Large intestine (tissue), 3 donors: Measurements from ENCODE around the gene RPS25. TPM values are rescaled to one million over a fixed set of nuclear protein-coding genes. Genes with fewer than 3 reads are reported as not detected.
"Not testable (repeated sequence)": the region's sequence is repeated elsewhere in the genome, so short reads cannot be mapped to it uniquely, and the experiment has no call there.

Experiments used
- DNase-seq, 2 donors: peaks; one replicate each; pipeline versions ENCODE4 v3.0.0 to v3.0.0-alpha.2; 2013
- H3K27ac ChIP-seq: one replicate; pipeline ENCODE4 v1.5.1; 2013; ENCODE audit warnings: low read length
- H3K27me3 ChIP-seq: 2 replicates; pipeline ENCODE4 v1.6.1; 2013; ENCODE audit warnings: low read length; ENCODE audit not compliant: control insufficient read depth, insufficient read depth
- H3K36me3 ChIP-seq: 2 replicates; pipeline ENCODE4 v1.6.1; 2013; ENCODE audit warnings: low read length; ENCODE audit not compliant: control insufficient read depth, insufficient read depth
- H3K4me1 ChIP-seq: one replicate; pipeline ENCODE4 v1.6.1; 2013; ENCODE audit warnings: low read length; ENCODE audit not compliant: control insufficient read depth, insufficient read depth
- H3K4me3 ChIP-seq: one replicate; pipeline ENCODE4 v1.5.1; 2013; ENCODE audit warnings: low read length
- H3K9me3 ChIP-seq: one replicate; pipeline ENCODE4 v1.6.1; 2013; ENCODE audit warnings: mild to moderate bottlenecking, low read depth, low read length, moderate library complexity; ENCODE audit not compliant: control insufficient read depth
- WGBS: methylation state at CpG from one replicate; pipeline ENCODE4 v1.1.5; 2013; ENCODE audit warnings: low lambda C conversion rate; ENCODE audit not compliant: insufficient coverage; 5-methylcytosine and 5-hydroxymethylcytosine counted together
- polyA plus RNA-seq: library from polyadenylated mRNA; unstranded; fragments of 120-200 nt; gene quantifications from one replicate; pipeline ENCODE4 v1.2.1, GENCODE V29; 2013

Gene RPS25
- polyA plus RNA-seq, 1 donor: 1,295 TPM

- Histone ChIP-seq H3K9me3 (peaks cover 3% of the 10 kb centered on the region), H3K4me3 (no peak overlapping the region), H3K27ac (no peak overlapping the region), H3K4me1 (peaks cover 18% of the 10 kb centered on the region), H3K27me3 (peaks cover 7% of the 10 kb centered on the region), H3K36me3 (no peaks in the 10 kb centered on the region)
- whole genome bisulfite sequencing: no CpG with 5 or more reads among the region's 15 CpGs
- no peak for DNase-seq
Measured at GRCh38 chr11:118975771-118976709, 42.1 kb downstream of the RPS25 start.

DNA sequence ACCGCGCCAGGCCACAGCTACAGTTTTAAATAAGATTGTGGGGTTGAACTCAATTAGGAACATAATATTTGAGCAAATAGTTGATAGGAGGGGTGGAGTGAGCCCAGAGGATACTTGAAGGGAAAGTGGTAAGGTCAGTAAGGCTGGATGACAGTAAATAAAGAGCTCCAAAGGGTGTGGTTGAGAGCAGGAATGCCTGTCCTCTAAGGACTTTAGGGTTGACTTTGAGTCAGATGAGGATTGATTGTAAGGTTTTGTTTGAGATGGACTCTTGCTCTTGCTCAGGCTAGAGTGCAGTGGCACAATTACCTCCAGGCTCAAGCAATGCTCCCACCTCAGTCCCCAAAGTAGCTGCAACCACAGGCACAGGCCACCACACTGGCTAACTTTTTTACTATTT is 44.2 kb downstream of the RPS25 start:
- no peak overlapping the region for H3K27ac ChIP-seq
- H3K4me3 ChIP-seq: no peak overlapping the region
- no peak for DNase-seq
- H3K36me3 ChIP-seq: no peaks in the 10 kb centered on the region
- no CpG with 5 or more reads among the region's 2 CpGs for WGBS
- H3K4me1 ChIP-seq: peaks cover under 1% of the 10 kb centered on the region
- H3K27me3 ChIP-seq: peaks cover 11% of the 10 kb centered on the region
- peaks cover 3% of the 10 kb centered on the region for H3K9me3 ChIP-seq

- no CpG with 5 or more reads among the region's 33 CpGs for WGBS
- H3K4me1 ChIP-seq: no peaks in the 10 kb centered on the region
- H3K4me3 ChIP-seq: no peak within 1 kb of the TSS
- no peaks in the 10 kb centered on the region for H3K36me3 ChIP-seq
- no peak within 1 kb of the TSS for H3K27ac ChIP-seq
- H3K9me3 ChIP-seq: peaks cover 3% of the 10 kb centered on the region
- DNase-seq: no peak
- H3K27me3 ChIP-seq: peaks cover 11% of the 10 kb centered on the region
Measured at GRCh38 chr11:118971646-118972045, 46.5 kb downstream of the RPS25 start, which contains the start of gene FOXR1. TSS of gene FOXR1 (plus strand) at chr11:118971761. CDS start at chr11:118971932, 171 bp downstream.

- H3K4me1 ChIP-seq, H3K4me3 ChIP-seq, H3K36me3 ChIP-seq, H3K27ac ChIP-seq, DNase-seq, H3K9me3 ChIP-seq: not testable (repeated sequence)
- peaks cover 11% of the 10 kb centered on the region for H3K27me3 ChIP-seq
- WGBS: no CpG with 5 or more reads among the region's 2 CpGs
Measured at GRCh38 chr11:118969508-118969907, 48.6 kb downstream of the RPS25 start.

Other genes starting within 250 kb of the RPS25 start
- gene DDX6, start 227.2 kb downstream of the RPS25 start, polyA plus RNA-seq: 71.9 TPM
- gene CXCR5, start 134.5 kb downstream of the RPS25 start, polyA plus RNA-seq: 0.07 TPM
- 28.4 TPM for gene BCL9L, start 92.4 kb downstream of the RPS25 start, polyA plus RNA-seq
- 0.10 TPM for gene UPK2, start 62.0 kb downstream of the RPS25 start, polyA plus RNA-seq
- gene FOXR1, start 46.6 kb downstream of the RPS25 start, polyA plus RNA-seq: 0.04 TPM
- 35.0 TPM for gene CENATAC, start 20.2 kb downstream of the RPS25 start, polyA plus RNA-seq
- gene TRAPPC4, start 423 bp upstream of the RPS25 start, polyA plus RNA-seq: 87.9 TPM
- gene SLC37A4, start 12.5 kb upstream of the RPS25 start, polyA plus RNA-seq: 192 TPM
- 83.1 TPM for gene HYOU1, start 38.9 kb upstream of the RPS25 start, polyA plus RNA-seq
- 50.4 TPM for gene VPS11, start 49.5 kb upstream of the RPS25 start, polyA plus RNA-seq
- 25.3 TPM for gene HMBS, start 66.5 kb upstream of the RPS25 start, polyA plus RNA-seq
- gene DPAGT1, start 83.5 kb upstream of the RPS25 start, polyA plus RNA-seq: 51.1 TPM
- 18.1 TPM for gene C2CD2L, start 89.0 kb upstream of the RPS25 start, polyA plus RNA-seq
- 40.2 TPM for gene HINFP, start 103.2 kb upstream of the RPS25 start, polyA plus RNA-seq
- 1.2 TPM for gene ABCG4, start 130.7 kb upstream of the RPS25 start, polyA plus RNA-seq
- gene NLRX1, start 150.4 kb upstream of the RPS25 start, polyA plus RNA-seq: 10.4 TPM
- 64.1 TPM for gene NHERF4, start 167.1 kb upstream of the RPS25 start, polyA plus RNA-seq
- gene CBL, start 188.0 kb upstream of the RPS25 start, polyA plus RNA-seq: 12.7 TPM